IPS DF 6.9 (cell line): ENCODE results near the gene ZNF837.

ENCODE experiments used
- DNase-seq: peaks from one replicate; pipeline ENCODE4 v3.0.0-alpha.2; 2013; ENCODE audit warnings: low read depth, low spot score
- H3K27ac ChIP-seq: one replicate; pipeline ENCODE4 v1.5.1; 2013; ENCODE audit warnings: low read length, control low read depth
- H3K27me3 ChIP-seq: 2 replicates; pipeline ENCODE4 v1.6.1; 2013; ENCODE audit warnings: mild to moderate bottlenecking, low read length; ENCODE audit not compliant: control insufficient read depth, insufficient read depth
- H3K36me3 ChIP-seq: 2 replicates; pipeline ENCODE4 v1.6.1; 2013; ENCODE audit warnings: low read length; ENCODE audit not compliant: control insufficient read depth, insufficient read depth
- H3K4me1 ChIP-seq: 2 replicates; pipeline ENCODE4 v1.6.1; 2013; ENCODE audit warnings: low read length; ENCODE audit not compliant: control insufficient read depth, insufficient read depth
- H3K4me3 ChIP-seq: 2 replicates; pipeline ENCODE4 v1.5.1; 2013; ENCODE audit warnings: mild to moderate bottlenecking, low read length
- H3K9me3 ChIP-seq: 2 replicates; pipeline ENCODE4 v1.6.1; 2013; ENCODE audit warnings: low read length, inconsistent platforms; ENCODE audit not compliant: control insufficient read depth, insufficient read depth
- WGBS: extraction: QIAGEN DNeasy Blood & Tissue Kit; methylation state at CpG from one replicate; pipeline ENCODE4 v1.1.7; 2013; ENCODE audit warnings: mixed read lengths, missing lambda C conversion rate; ENCODE audit not compliant: insufficient read length, insufficient coverage; 5-methylcytosine and 5-hydroxymethylcytosine counted together

The ZNF837 gene

DNA sequence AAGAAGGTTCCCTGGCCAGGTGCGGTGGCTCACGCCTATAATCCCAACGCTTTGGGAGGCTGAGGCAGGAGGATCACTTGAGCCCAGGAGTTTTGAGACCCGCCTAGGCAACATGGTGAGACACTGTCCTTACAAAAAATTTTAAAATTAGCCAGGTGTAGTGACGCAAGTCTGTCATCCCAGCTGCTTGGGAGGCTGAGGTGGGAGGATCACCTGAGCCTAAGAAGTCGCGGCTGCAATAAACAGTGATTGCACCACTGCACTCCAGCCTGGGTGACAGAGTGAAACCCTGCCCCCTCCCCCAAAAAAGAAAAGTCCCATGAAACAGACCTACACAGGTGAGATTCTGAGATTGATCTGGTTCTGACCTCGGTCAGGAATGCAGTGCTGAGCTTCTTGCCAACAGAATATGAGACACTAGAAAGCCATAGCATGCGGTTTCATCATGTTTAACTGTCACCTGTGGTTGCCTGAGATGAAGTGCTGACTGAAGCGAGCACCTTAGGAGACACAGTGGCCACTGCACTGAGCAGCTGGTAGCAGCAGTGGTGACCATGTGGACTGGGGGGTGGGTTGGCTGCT lies 25.5 kb downstream of the ZNF837 start:
- peaks cover 2% of the 10 kb centered on the region; the same call in 1 of the 2 replicates for H3K4me1 ChIP-seq
- no peaks in the 10 kb centered on the region for H3K9me3 ChIP-seq
- no peak overlapping the region for H3K27ac ChIP-seq
- H3K27me3 ChIP-seq: no peaks in the 10 kb centered on the region
- H3K36me3 ChIP-seq: peaks cover 5% of the 10 kb centered on the region; the same call in 1 of the 2 replicates
- H3K4me3 ChIP-seq: no peak overlapping the region
- WGBS: no CpG with 5 or more reads among the region's 10 CpGs
- no peak for DNase-seq

- no peaks in the 10 kb centered on the region for H3K27me3 ChIP-seq
- no peak for DNase-seq
- WGBS: no CpG with 5 or more reads among the region's 6 CpGs
- H3K27ac ChIP-seq: no peak overlapping the region
- H3K36me3 ChIP-seq: peaks cover 5% of the 10 kb centered on the region; the same call in 1 of the 2 replicates
- no peak overlapping the region for H3K4me3 ChIP-seq
- H3K4me1 ChIP-seq: peaks cover 2% of the 10 kb centered on the region; the same call in 1 of the 2 replicates
- H3K9me3 ChIP-seq: no peaks in the 10 kb centered on the region
Observed at GRCh38 chr19:58354478-58355030, 26.3 kb downstream of the ZNF837 start.

GRCh38 chr19:58353717-58354477 lies 26.9 kb downstream of the ZNF837 start:
- no CpG with 5 or more reads among the region's 15 CpGs for WGBS
- Histone ChIP-seq H3K4me1 (peaks cover 2% of the 10 kb centered on the region; the same call in 1 of the 2 replicates), H3K27me3 (no peaks in the 10 kb centered on the region), H3K27ac (no peak overlapping the region), H3K9me3 (no peaks in the 10 kb centered on the region), H3K36me3 (peaks cover 5% of the 10 kb centered on the region; the same call in 1 of the 2 replicates), H3K4me3 (no peak overlapping the region)
- DNase-seq: no peak

- Histone ChIP-seq H3K4me3 (no peak within 1 kb of the TSS), H3K27ac (no peak within 1 kb of the TSS), H3K4me1 (peaks cover 1% of the 10 kb centered on the region; the same call in 1 of the 2 replicates), H3K36me3 (peaks cover 5% of the 10 kb centered on the region; the same call in 1 of the 2 replicates), H3K27me3 (no peaks in the 10 kb centered on the region), H3K9me3 (no peaks in the 10 kb centered on the region)
- DNase-seq: no peak
- WGBS: no CpG with 5 or more reads among the region's 26 CpGs
Observed at GRCh38 chr19:58352760-58353671, 27.8 kb downstream of the ZNF837 start, which contains the start of gene A1BG. Gene A1BG, minus strand, starts transcription at chr19:58353492. Its CDS starts 55 bp downstream, at chr19:58353437.

DNA sequence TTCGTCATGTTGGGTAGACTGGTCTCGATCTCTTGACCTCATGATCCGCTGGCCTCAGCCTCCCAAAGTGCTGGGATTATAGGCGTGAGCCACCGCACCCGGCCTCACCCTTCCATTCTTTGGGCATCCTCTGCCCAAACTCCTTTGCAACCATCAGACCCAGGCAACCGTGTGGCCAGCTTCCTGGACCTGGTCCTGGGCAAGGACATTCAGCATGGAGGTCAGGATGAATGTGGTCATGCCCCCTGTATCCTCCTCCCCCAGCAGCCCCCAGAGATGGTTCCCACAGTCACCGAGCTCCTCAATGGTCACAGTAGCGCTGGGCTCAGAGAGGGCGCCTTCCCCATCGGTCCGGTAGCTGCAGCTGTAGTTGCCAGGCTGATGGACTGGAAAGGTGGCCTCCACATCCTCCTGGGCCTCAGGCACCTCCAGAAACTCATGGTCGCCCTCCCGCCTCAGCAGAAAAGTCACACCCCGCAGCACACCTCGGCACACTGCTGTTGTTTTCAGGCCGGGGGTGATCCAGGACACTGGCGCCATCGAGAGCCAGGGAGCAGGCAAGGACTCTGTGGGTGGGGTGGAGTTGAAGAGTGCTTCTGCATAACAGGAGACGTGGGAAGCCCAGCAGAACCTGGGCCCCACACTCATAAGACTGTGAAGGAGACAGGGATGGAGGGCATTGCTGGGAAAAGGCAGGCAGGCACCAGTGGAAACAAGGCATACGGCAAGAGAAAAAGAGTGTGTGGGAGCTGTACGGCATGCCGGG lies 28.7 kb downstream of the ZNF837 start:
- no peak overlapping the region for H3K4me3 ChIP-seq
- WGBS: no CpG with 5 or more reads among the region's 23 CpGs
- no peaks in the 10 kb centered on the region for H3K9me3 ChIP-seq
- DNase-seq: no peak
- peaks cover 5% of the 10 kb centered on the region; the same call in 1 of the 2 replicates for H3K36me3 ChIP-seq
- H3K27ac ChIP-seq: no peak overlapping the region
- no peaks in the 10 kb centered on the region for H3K4me1 ChIP-seq
- no peaks in the 10 kb centered on the region; the same call in 1 of the 2 replicates for H3K27me3 ChIP-seq

DNA sequence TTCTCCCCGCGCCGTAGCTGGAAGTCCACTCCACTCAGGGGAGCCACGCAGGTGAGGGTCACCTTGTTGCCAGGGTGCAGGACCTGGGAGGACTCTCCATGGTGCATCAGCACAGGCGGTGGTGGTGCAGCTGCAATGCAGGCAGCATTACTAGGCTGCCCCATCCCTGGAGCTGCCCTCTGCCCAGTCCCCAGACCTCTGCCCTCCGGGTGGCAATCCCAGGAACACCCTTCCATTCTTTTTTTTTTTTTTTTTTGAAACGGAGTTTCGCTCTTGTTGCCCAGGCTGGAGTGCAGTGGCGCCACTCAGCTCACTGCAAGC lies 29.3 kb downstream of the ZNF837 start:
- no CpG with 5 or more reads among the region's 9 CpGs for WGBS

DNA sequence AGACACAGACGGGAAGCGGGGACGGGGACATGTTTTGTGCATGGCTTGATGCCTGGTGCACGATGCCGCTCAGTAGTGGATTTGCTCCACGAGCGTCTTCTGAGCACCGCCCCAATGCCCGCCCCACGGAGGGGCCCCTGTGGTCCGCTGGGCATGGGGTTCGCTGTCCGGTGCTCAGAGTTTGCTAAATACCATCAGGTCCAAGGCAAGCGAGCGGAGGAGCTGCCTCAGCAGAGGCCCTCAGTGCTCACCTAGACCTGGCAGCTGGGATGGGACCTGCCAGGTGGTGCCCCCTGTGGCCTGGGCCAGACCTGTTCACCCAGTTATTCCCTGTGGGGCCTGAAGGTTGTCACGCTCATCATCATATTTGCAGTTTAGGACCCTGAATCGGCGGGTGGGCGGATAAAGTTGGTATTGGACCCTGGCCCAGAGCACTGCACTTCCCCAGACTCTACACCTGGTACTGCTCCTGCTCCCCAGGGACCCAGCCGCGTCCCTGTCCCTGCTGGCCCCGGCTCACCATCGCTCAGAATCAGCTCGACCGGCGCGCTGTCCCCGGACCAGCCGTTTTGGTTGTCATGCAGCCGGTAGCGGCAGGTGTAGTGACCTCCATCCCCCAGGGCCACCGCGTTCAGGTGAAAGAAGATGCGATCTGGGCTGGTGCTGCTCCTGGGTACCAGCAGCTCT lies 29.8 kb downstream of the ZNF837 start:
- H3K9me3 ChIP-seq: no peaks in the 10 kb centered on the region
- no peaks in the 10 kb centered on the region; the same call in 1 of the 2 replicates for H3K36me3 ChIP-seq
- H3K4me3 ChIP-seq: no peak overlapping the region
- DNase-seq: no peak
- no peak overlapping the region for H3K27ac ChIP-seq
- no CpG with 5 or more reads among the region's 34 CpGs for WGBS
- H3K4me1 ChIP-seq: no peaks in the 10 kb centered on the region
- no peaks in the 10 kb centered on the region; the same call in 1 of the 2 replicates for H3K27me3 ChIP-seq

More for the DNA sequence above, 29.3 kb downstream of the ZNF837 start:
- H3K4me3 ChIP-seq: no peak overlapping the region
- H3K4me1 ChIP-seq: no peaks in the 10 kb centered on the region
- H3K27ac ChIP-seq: no peak overlapping the region
- H3K9me3 ChIP-seq: no peaks in the 10 kb centered on the region
- H3K36me3 ChIP-seq: peaks cover 1% of the 10 kb centered on the region; the same call in 1 of the 2 replicates
- no peak for DNase-seq
- H3K27me3 ChIP-seq: no peaks in the 10 kb centered on the region; the same call in 1 of the 2 replicates

GRCh38 chr19:58350001-58350861 lies 30.6 kb downstream of the ZNF837 start:
- Histone ChIP-seq H3K4me1 (no peaks in the 10 kb centered on the region), H3K36me3 (no peaks in the 10 kb centered on the region; the same call in 1 of the 2 replicates), H3K4me3 (no peak overlapping the region), H3K9me3 (no peaks in the 10 kb centered on the region), H3K27me3 (no peaks in the 10 kb centered on the region; the same call in 1 of the 2 replicates), H3K27ac (no peak overlapping the region)
- no peak for DNase-seq
- WGBS: no CpG with 5 or more reads among the region's 84 CpGs
